Suprapubic skin (tissue), 4 donors: ENCODE measurements around the gene DGCR6.
"Not testable (repeated sequence)": the region's sequence is repeated elsewhere in the genome, so short reads cannot be mapped to it uniquely, and the experiment has no call there.

Experiments used
- CTCF ChIP-seq, 2 donors: fragments of 200-600 bp in 1 of 2; fragments of 450-650 bp in 1 of 2; sonication (generic) in 1 of 2; IDR thresholded peaks; one replicate each; pipeline ENCODE4 v1.5.1; 2016 to 2019; ENCODE audit warnings: antibody characterized with exemption in 2 of 2, mild to moderate bottlenecking in 1 of 2, moderate library complexity in 1 of 2
- EP300 ChIP-seq: sonication (generic); formaldehyde crosslinking; IDR thresholded peaks from one replicate; pipeline ENCODE4 v1.6.1; 2017; ENCODE audit warnings: antibody characterized with exemption
- POLR2A ChIP-seq, 2 donors: fragments of 450-650 bp; IDR thresholded peaks; one replicate each; pipeline ENCODE4 v1.6.1; 2017; ENCODE audit warnings: antibody characterized with exemption in 2 of 2, mild to moderate bottlenecking in 2 of 2, moderate library complexity in 2 of 2
- POLR2AphosphoS5 ChIP-seq, 3 donors: sonication (generic); formaldehyde crosslinking; IDR thresholded peaks; one replicate each; pipeline ENCODE4 v1.6.1; 2017; ENCODE audit warnings: antibody characterized with exemption in 3 of 3

GRCh38 chr22:18961201-18961600 lies 55.1 kb downstream of the DGCR6 start:
- TF ChIP-seq CTCF (IDR thresholded peaks at IDR 0.05); POLR2A (IDR thresholded peaks at IDR 0.05); POLR2AphosphoS5 (IDR thresholded peaks at IDR 0.05); EP300: not testable (repeated sequence)
